HG03575 (cell line): ENCODE data around the gene EEFSEC.

Source experiments
- ATAC-seq: cut with Tn5 transposase; IDR thresholded peaks from one replicate; pipeline ENCODE4 v1.9.1; 2021; ENCODE audit not compliant: unreplicated experiment, insufficient number of reproducible peaks, low FRiP score; ENCODE audit errors: extremely low read depth

Gene EEFSEC

DNA sequence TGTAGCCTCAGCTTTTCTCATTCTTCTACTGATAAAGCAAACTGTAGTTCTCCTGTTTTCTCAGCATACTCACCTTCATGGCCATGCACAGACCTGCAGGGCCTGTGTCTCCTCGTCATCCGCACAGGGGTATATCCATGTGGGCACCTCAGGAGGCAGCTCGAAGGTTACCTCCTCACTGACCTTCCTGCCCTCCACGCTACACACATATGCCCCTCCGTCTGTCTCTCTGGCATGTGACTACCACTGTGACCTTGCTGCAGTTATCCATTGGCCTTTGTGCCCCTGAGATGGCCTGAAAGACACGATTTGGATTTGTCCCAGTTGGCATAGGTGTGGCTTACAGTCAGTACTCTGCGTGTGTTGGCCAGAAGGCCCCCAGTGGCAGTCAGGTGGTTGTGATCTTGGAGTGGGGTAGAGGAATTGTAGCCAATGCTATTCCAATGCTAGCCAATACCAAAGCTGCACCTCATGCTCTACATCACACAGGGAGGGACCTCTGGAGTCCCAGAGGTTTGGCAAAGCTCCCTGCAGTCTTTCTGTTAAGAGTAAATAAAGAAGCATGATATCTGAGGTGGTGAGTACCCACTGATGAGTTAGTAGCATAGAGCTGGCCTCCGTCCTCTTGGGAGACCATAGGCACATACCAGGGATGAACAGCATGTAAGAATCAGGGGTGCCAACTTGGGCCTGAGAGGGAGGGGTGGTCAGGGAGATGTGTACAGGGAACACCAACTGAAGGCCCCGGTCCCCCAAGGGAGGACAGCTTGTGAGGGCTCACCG is 143.4 kb downstream of the EEFSEC start:
- ATAC-seq, result no peak

GRCh38 chr3:128297401-128298138 is 144.3 kb downstream of the EEFSEC start:
- no peak for ATAC-seq

- ATAC-seq, result no peak
These were observed 148.1 kb downstream of the EEFSEC start for GRCh38 chr3:128301186-128302023.

DNA sequence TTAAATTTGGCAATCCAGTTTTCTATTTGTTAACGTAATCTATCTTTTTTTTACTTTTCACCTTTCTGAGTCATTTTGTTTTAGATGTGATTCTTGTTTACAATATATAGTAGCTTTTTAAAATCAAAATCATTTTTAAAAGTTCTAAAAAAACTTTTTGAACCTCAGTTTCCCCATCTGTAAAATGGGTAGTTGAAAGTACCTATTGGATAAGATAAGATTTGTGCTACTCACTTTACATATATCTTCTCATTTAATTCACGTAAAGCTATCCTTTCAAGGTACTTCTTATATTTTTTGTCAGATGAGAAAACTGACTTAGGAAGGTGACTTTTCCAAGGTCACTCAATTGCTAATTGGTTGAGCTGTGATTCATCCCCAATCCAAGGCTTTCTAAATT is 153.2 kb downstream of the EEFSEC start:
- ATAC-seq, result no peak

DNA sequence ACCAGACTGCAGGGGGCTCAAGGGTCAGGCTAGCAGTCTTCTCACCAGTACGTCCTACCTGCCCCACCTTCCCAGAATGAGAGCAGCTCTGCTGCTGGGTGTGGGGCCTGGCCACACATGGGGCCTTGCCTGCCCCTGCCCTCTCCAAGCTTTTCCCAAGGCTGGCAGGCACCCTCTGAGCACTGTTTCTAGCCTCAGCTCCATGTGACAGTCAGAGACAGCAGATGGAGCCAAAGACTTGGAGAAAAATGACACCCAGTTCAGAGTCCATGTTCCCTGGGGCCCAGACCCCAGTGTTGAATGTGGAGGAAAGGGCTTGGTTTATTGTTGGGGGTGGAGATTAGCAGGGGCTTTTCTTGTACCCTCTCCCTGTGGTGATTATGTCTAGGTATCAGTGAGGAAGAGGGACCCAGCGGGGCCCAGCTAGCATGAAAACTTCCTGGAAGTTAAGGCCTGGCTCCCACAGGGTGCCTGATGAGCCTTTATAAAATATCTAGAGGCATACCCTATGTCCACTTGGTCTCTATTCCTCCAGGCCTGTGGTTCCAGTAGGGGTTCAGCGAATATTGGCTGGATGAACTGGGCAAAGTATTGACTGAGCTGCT is 153.8 kb downstream of the EEFSEC start:
- ATAC-seq, result no peak

- ATAC-seq, result no peak
These were observed 154.6 kb downstream of the EEFSEC start for GRCh38 chr3:128307781-128308469.

DNA sequence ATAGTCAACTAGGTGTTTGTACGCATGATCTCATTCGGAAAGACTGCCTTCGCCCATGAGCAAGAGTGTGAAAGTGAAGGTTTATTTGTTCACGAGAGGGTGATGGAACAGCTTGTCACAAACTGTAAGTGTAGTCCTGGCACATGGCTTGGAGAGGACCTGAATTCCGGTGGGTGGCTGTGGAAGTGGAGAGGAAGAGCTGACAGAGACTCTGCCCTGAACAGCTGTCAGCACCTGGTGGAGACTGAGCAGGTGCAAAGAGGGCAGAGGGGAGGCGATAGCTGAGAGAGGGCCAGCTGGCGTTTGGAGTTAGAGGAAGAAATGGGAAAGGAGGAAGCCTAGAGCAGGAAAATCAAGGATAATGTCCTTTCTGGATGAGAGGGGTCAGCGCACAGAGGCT is 155.7 kb downstream of the EEFSEC start:
- ATAC-seq, result no peak

- ATAC-seq, result no peak
These were observed 157.2 kb downstream of the EEFSEC start for GRCh38 chr3:128310286-128311058.

- ATAC-seq, result no peak
These were observed 158.2 kb downstream of the EEFSEC start for GRCh38 chr3:128311441-128311844.

- no peak for ATAC-seq
These were observed 159.0 kb downstream of the EEFSEC start for GRCh38 chr3:128312271-128312670.

- ATAC-seq, result no peak
These were observed 159.9 kb downstream of the EEFSEC start for GRCh38 chr3:128313071-128313725.

GRCh38 chr3:128313935-128314334 is 160.7 kb downstream of the EEFSEC start:
- no peak for ATAC-seq

DNA sequence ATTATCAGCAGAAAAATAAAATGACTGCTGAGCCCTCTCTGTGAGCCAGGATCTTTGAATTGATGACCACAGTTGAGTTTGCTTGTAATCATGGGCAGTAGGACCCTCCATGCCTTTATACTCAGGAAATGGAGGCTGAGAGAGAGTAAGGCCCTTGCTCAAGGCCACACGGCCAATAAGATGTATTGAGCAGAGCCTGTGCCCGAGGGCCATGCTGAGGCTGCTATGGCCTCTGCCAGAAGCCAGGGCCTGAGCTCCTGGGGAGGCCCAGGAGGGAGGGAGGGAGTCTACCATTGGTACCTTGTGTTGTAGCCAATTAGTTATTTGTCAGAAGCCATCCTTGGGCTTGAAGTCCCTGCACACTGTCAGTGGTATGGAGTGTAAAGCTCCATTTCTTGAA is 162.0 kb downstream of the EEFSEC start:
- ATAC-seq, result no peak

DNA sequence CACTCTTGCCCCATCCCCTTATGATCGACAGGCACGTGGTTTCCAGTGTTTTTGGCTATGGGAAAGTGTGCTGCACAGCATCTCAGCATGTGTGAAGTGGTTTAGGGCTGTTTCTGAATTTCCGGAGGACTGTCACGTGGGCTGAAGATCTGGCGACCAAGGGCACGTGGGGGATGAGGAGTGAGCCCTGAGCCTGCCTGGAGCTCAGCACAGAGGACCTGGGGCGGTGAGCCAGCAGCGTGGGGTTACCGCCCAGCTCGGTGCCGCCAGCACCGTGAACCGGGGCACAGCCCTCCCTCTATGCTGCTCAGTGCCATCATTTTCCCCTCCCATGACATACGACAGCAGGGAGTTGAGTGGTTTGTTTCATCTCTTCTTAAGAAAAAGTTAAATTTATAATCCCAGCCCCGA is 163.2 kb downstream of the EEFSEC start:
- no peak for ATAC-seq

DNA sequence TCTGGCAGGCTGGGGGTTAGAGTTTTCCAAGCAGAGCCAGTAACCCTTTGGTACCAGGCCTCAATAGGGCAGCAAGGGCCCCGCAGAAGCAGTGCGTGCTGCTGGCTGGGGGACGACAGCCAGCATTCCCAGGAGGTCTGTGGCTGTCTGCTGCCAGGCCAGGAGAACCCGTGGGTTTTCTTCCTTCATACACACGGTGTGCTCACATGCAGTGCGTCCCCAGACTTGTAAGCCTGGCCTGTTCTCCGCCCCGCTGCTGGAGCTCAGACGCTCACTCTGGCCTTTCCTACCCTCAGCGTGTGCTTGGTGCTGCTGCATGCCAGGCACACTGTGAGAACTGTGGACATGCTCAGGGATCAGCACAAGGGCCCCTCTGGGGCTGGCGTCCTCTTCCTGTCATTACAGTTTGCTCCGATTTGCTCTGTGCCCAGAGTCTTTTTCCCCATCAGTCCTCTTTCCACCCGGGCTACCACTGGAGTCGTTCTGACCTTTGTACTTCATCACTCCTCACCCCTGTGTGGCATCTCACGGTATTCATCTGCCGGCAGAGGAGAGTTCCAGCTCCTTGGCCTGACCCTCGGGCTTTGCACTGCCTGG is 163.9 kb downstream of the EEFSEC start:
- ATAC-seq, result no peak

- no peak for ATAC-seq
These were observed 164.5 kb downstream of the EEFSEC start for GRCh38 chr3:128317698-128318231.
